HG02840 (cell line): ENCODE results near the gene CACNA1H.

ENCODE experiments used
- ATAC-seq: cut with Tn5 transposase; IDR thresholded peaks from one replicate; pipeline ENCODE4 v1.9.1; 2021; ENCODE audit warnings: mild to moderate bottlenecking, moderate library complexity, moderate number of reproducible peaks; ENCODE audit not compliant: unreplicated experiment, low FRiP score

CACNA1H gene

DNA sequence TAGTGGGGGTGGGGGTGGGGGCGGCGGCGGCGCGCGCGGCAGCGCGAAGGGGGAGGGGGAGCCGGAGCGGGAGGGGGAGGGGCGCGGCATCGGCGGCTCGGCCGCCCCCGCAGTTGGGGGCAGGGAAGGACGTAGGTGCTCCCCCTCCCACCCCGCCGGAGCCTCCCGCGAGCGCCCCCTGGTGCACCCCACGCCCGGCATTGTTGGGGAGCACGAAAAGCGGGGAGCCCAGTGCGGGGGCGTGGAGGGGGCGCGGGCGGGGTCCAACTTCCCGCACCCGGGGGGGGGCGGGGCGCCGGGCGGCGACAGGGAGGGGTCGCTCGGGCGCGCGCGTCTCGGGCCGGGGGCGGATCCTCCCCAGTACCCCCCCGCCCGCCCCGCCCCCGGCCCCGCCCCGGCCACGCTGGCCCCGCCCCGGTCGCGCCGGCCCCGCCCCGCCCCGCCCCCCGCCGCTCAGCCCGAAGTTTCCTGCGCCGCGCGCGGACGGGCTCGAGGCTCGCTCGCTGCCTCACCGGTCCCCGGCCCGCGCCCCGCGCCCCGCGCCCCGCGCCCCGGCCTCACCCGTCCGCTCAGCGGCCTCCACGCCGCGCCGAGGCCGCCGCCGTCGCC is at the start of gene CACNA1H:
CACNA1H (plus strand) TSS at position 456 of the 609 bp plus-strand sequence. CDS start 632 bp downstream, outside the sequence.
- ATAC-seq: no peak

DNA sequence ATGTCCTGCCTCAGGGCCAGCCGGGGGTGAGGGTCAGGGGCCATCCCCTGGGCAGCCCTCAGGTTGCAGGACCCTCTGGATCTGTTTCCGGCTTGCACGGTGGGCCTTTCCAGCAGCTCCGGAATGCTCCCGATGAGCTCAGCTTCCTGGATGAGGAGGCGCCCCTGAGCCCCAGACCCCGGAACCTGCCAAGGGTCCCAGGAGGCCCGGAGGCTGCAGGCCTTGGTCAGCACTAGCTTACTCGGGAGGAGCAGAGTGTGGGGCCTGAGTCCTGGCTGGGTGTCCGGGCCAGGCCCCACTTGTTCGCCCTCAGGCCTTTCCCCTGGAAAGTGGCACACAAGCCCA is 49.3 kb upstream of the CACNA1H start:
- no peak for ATAC-seq

DNA sequence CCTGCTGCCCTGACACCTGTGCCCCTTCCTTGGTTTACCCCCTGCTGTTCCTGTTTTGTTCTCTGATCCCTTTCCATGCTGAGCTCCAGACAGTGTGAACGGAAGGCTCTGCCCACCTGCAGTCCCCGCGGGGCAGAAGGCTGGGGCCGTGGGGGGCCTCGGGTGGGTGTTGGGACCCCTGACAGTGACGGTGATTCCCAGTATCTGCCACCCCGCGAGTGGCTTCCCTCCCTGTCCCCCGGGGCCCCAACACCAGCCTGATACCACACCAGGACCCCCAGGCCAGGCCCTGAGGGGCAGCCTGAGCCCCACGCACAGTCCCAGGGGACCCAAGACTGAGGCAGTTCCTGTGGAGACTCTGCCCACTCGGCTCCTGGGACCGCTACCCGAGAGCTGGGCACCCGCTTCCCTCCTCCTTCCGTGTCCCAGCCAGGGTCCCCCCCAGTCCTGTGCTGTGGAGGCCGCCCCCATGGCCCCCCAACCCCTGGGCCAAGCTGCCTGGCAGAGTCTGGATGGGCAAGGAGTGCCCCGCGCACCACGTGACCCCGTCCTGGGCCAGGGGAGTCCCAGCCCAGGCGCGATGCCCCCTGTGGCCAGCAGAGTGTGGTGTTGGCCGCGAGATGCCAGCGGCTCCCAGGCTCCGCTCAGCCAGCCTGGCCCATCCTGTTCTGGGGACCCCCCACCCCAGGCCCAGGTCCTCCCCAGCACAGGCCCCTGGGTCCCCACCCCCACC is 46.9 kb upstream of the CACNA1H start:
- ATAC-seq: no peak

DNA sequence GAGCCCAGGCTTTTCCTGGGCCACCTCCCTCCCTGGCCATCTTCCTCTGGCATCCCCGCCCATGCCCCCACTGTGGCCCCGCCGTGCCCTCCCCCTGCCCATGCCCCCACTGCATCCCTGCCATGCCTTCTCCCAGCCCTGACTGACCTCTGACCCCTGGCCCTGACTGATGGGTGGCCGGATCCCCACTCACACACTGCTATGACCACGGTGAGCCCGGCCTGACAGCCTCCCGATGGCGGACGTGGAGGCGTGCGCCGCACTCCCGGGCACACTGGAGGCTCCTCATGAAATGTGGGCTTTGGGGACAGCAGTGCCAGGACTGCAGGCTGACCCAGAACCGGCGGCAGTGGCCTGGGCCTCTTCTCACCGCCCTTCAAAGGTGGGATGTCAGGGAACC is 46.2 kb upstream of the CACNA1H start:
- ATAC-seq: no peak

DNA sequence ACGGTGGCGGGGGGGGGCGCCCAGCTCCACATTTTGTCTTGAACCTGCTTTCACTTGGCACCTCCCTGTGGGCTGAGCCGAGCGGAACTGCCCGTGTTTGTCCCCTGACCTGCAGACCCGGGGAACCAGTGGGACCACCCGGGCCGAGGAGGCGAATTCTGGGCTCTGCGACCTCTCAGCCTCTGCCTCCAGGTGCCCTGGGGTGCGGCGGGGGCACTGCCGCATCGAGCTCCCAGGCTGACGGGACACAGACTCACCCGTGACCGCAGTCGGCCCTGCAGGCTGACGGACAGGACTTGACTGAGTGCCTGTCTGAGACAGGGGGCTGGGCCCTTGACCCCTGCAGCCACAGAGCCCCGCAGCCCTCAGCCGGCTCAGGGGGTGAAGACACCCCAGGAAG is 45.8 kb upstream of the CACNA1H start:
- no peak for ATAC-seq

DNA sequence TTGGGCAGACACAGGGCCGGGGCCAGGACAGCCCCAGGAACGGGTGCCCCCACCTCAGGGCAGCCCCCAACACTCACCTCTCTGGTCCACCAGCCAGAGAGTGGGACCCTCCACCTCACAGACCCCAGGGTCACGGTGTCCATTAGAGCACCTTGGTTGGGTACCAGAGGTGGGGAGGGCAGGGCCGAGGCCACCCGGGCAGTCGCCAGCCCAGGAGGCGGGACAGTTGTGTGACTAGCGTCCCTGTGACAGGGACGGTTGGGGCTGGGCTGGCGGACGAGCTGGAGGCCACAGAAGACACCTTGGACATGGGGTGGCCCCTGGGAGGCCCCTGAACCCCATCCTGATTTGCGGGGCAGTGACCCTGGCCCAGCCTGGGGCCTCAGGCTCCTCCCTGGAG is 45.2 kb upstream of the CACNA1H start:
- no peak for ATAC-seq

DNA sequence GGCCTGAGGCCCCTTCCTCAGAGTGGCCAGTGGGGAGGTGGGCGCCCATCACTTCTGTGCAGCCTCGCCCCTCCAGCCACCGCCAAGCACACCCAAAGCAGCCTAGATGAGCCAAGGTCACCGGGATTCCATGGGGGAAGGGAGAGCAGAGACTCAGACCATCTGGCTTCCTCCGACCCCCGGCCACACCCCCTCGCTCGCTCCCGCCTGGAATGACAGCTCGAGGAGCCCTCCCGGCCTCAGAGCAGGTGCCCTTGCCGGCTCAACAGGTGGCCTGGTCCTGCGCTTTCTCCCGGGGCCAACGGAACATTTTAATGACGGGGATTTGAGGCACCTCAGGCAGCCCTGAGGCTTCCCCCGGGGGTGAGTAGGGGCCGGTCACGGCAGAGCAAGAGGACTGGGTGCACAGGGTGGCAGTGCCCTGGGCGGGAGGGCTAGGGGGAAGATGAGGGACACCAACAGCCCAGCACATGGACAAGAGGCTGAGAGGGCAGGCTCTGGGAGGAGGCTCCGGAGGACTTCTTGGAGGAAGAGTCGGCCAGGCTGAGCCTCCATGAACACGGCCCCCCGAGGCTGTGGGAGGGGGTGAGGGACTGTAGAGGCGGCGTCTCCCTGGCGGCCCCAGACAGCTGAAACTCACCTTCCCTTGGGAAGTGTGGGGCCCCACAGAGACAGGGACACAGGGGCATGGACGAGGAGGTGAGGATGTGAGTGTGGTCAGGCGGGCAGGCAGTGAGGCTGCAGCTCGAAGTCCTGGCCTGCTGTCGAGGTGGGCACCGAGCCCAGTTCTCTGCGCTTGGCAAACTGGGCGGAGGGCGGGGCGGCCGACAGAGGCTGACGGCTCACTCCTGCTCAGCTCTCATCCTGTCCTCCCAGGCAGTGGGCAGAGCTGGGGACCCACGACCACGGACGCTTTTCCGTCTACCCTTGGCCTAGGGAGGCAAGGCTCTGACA is 44.3 kb upstream of the CACNA1H start:
- no peak for ATAC-seq

DNA sequence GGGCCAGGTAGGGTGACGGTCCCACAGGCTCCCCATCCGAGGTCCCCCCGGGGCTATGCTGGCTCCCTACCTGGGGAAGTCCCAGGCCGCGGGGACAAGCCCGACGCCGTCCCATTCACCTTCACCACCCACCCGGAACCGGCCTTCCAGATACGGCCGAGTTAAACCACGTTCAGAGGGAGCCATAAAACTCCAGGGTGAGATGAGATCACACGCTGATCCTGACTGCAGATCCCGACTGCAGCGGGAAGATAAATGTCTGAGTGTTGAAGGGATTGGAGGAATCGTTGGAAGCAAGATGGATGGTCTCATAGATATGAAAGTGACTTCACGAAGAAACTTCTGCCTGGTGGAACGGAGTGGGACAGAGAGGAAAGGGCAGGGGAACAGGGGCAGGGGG is 43.3 kb upstream of the CACNA1H start:
- no peak for ATAC-seq

DNA sequence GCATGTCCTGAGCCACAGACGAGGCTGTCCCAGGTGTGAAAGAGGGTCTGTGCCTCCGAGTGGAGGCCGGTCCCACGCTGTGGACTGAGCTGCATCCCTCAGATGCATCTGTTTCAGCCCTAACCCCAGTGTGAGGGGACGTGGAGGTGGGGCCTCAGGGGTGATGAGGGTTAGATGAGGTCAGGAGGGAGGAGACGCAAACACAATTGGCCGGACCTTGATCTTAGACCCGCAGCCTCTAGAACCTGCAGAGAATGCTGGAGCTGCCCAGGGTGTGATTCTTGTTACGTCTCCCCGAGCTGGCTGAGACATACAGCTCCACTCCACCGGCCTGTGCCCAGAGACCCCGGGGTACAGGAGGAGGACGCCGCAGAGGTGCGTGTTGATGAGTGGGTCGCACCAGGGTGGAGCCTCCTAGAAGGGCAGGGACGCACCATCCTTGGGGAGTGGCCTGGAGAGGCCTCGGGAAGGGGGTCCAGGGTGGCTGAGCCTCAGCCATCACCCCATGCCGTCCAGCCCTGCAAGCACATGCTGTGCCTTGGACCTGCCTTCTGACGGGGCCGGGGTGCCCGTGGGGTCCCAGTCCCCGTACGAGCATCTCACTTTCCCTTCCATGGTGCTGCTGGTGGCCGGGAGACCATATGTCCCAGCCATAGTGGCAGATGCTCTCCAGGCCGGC is 40.3 kb upstream of the CACNA1H start:
- no peak for ATAC-seq

DNA sequence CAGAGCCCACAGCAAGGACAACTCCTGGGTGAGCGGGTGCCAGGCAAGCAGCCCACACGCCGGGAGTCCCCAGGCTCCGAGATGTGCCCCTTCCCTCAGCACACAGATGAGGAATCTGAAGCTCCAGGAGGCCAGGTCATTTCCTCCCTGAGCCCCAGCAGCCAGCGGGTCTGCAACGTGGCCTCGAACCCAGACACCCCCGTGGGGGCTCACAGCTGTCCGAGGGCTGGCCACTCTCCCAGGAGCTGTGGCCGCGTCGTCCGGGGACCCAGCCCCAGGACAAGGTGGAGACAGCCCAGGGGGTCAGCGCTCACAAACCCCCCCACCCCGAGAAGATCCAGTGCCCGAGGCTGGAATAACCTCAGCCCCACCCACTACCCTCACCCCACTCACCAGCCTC is 39.4 kb upstream of the CACNA1H start:
- no peak for ATAC-seq

DNA sequence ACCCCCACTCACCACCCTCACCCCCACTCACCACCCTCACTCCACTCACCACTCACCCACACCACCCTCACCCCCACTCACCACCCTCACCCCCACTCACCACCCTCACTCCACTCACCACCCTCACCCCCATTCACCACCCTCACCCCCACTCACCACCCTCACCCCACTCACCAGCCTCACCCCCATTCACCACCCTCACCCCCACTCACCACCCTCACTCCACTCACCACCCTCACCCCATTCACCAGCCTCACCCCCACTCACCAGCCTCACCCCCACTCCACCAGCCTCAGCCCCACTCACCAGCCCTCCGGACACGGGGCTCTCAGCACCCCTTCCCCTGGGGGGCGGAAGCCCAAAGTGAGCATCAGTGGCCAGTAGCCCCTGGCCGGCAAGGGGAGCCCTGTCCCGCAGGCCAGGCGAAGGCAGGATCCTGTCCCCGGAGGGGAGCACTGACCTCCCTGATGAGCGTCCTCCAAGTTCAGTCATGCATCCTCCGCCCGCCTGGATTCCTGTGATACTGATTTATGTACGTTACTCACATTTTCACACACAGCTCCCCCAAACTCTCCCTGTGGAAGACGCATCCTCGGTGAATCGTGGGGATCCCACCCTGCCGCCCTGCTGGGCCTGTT is 38.9 kb upstream of the CACNA1H start:
- no peak for ATAC-seq

DNA sequence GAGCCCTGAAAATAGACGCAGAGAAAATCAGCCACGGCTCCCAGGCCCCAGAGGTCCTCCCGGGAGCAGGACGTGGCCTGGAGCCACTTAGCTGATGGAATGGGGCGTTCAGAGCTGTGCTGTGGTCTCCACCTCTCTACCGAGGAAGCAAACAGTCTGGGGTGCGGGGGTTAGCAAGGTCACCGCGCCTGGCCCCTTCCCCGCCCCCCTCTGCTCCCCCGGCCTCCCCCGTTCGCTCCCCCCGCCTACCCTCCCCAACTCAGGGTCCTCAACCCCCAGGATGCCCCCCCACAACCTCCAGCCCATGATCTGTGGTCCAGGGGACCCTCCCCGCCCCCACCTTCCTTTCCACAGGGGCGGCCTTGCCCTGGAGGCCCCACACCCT is 36.2 kb upstream of the CACNA1H start:
- no peak for ATAC-seq

DNA sequence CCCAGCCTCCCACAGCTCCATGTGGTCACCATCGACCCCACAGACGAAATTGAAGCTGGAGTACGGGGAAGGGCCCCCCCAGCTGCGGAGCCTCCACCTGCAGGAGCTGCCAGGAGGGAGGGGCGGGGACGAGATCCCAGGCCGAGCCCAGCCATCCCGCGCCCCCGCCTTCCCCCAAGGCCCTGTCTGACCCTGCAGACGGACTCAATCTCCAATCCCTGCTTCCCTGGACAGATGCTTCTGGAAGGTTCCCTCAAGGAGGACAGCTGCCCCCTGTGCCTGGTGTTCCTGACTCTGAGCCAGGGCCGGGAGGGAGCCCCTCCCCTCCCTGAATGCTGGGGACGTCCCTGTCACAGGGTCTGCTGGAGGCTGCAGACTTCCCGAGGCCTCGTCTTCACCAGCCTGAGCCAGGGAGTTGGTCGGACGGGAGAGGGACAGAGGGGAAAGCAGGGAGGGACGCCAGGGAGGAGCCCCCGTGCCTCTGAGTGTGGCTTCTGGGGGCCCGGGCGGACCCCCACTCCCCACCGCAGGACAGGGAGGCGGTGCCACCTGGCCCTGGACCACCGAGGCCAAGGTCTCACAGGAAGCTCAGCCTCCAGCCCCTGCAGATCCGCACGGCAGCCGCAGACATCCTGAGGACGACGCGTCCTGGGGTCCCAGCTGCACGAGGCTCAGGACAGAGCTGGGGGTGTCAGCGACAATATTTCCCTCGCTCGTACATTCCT is 35.6 kb upstream of the CACNA1H start:
- ATAC-seq: no peak

DNA sequence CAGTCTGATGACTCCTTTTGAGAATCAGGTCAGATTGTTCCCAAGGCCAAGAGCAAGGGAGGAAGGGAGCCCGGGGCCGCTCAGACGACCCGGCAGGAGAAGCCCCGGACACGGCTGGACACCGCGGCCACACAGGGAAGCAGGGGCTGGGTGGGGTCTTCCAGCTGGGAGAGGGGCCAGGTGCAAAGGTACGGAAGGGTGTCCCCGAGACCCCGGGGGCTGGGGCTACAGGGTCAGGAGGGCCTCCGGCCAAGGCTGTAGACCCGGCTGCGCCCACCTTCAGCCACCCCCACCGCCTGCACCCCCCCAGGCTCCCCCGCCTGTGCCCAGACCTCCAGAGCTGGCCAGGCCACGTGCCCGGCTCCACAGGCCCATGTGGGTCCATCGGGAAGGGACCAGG is 35.0 kb upstream of the CACNA1H start:
- no peak for ATAC-seq

DNA sequence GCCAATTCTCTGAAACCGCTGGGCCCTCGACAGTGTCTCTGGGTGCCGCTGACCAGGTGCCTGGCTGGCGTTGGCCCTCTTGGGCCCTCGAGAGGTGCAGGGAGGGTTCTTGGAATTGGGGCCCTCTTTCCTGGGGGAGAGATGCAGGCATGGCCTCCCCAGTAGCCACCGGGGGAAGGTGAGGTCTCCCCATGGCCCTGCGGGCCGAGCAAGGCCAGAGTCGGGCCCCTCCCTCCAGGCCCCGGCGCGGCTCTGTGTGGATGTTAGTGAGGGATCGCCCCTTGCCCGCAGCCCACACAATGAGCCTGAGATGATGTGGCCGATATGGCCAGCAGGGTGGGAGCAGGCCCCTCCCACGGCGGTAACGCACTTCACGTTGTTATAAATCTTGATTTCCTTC is 33.8 kb upstream of the CACNA1H start:
- ATAC-seq: no peak

DNA sequence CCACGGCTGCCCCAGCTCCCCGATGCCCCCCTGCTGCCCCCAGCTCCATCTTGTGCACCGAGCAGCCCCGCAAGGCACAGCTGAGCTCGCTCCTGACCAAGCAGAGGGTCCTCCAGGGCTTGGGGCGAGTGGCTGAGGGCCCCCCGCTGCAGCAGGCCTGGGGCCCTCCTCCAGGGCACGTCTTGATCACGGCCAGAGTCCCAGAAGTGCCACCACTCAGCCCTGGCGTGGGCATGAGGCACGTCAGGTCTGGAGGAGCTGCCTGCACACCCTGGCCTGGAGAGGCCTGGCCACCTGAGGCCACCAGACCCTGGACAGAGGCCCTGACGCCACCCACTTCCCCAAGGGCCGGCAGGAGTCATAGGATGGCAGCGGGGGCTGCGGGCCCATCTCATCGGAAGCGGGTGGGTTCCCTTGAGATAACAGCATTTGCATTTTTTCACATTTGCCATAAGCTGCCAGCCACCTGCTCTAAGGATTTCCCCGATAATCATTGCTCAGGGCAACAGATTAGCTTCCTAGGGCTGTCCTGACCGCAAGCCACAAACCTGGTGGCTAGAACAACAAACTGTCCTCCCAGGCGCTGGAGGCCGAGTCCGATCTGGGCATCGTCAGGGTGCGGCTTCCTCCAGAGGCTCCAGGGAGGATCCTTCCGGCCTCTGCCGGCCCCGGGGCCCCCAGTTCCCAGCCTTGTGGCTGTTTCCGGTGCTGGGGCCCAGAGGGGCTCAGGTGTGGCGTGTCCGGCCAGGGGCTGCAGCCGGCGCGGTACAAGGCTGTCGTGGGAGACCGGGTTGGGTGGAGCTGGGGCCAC is 32.9 kb upstream of the CACNA1H start:
- ATAC-seq: no peak

DNA sequence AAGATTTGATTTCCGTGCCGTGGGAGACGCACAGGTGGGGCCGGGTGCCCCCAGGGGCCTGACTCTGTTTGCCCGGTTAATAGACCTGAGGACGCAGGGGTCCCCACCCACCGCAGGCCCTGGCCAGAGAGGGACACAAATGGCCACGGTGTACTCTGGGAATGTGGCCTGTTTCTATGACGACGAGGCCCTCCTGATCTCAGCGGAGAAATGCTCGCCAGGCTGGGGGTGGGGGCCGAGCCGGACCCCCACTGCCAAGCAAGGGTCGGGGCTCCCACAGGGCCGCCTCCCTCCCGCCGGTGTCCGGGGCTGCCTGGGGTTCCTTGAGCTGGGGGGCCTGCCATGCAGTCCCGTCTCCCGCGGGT is 32.3 kb upstream of the CACNA1H start:
- ATAC-seq: no peak

DNA sequence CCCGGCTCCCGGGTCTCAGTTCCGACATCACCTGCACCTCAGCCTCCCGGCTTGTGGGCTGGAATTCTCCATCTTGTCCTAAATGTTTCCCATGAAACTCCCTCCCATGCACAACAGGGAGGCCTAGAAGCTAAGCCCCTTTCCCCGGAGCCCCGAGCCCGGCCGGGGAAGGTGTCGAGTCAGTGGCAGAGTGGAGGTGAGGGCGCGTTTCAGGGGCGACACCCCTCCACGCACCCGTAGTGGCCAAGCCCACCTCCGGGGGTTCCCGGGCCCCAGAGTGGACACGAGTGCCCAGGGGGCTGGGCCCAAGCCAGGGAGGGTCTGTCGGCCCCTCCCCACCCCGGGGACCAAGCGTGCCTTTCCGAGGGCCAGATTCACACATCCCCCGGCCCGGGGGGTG is 31.9 kb upstream of the CACNA1H start:
- no peak for ATAC-seq
